ENCODE results near the gene ACTR3C. TPM values are rescaled to one million over a fixed set of nuclear protein-coding genes. Genes with fewer than 3 reads are reported as not detected.
"Not testable (repeated sequence)": the region's sequence is repeated elsewhere in the genome, so short reads cannot be mapped to it uniquely, and the experiment has no call there.

ACTR3C gene
- total RNA-seq, 2 experiments from 2014 or later, result 2.8 to 3.4 TPM

- DNase-seq, H3K27me3 Mint-ChIP-seq, H3K36me3 Mint-ChIP-seq, H3K27ac Mint-ChIP-seq, H3K9me3 Mint-ChIP-seq, H3K4me3 Mint-ChIP-seq, H3K4me1 Mint-ChIP-seq: not testable (repeated sequence)
Measured at GRCh38 chr7:150296802-150297201, 26.5 kb downstream of the ACTR3C start.

- DNase-seq, H3K4me3 Mint-ChIP-seq, H3K27ac Mint-ChIP-seq, H3K36me3 Mint-ChIP-seq, H3K9me3 Mint-ChIP-seq, H3K27me3 Mint-ChIP-seq, H3K4me1 Mint-ChIP-seq: not testable (repeated sequence)
Measured at GRCh38 chr7:150295614-150296013, 27.7 kb downstream of the ACTR3C start.

GRCh38 chr7:150295027-150295426, 28.3 kb downstream of the ACTR3C start:
- H3K4me1 Mint-ChIP-seq, H3K36me3 Mint-ChIP-seq: not testable (repeated sequence)

GRCh38 chr7:150290317-150290716, 33.0 kb downstream of the ACTR3C start:
- H3K27me3 Mint-ChIP-seq, DNase-seq, H3K4me1 Mint-ChIP-seq, H3K36me3 Mint-ChIP-seq, H3K27ac Mint-ChIP-seq, H3K9me3 Mint-ChIP-seq, H3K4me3 Mint-ChIP-seq: not testable (repeated sequence)

More at GRCh38 chr7:150295027-150295426, 28.3 kb downstream of the ACTR3C start:
- H3K9me3 Mint-ChIP-seq, H3K27me3 Mint-ChIP-seq, H3K4me3 Mint-ChIP-seq, DNase-seq, H3K27ac Mint-ChIP-seq: not testable (repeated sequence)

- not testable (repeated sequence) for H3K4me3 Mint-ChIP-seq, H3K36me3 Mint-ChIP-seq, H3K9me3 Mint-ChIP-seq, DNase-seq, H3K4me1 Mint-ChIP-seq, H3K27me3 Mint-ChIP-seq, H3K27ac Mint-ChIP-seq
Measured at GRCh38 chr7:150288816-150289215, 34.5 kb downstream of the ACTR3C start.

- DNase-seq, H3K36me3 Mint-ChIP-seq, H3K4me1 Mint-ChIP-seq, H3K4me3 Mint-ChIP-seq, H3K9me3 Mint-ChIP-seq, H3K27ac Mint-ChIP-seq, H3K27me3 Mint-ChIP-seq: not testable (repeated sequence)
Measured at GRCh38 chr7:150287815-150288214, 35.5 kb downstream of the ACTR3C start.

GRCh38 chr7:150285849-150286754, 37.2 kb downstream of the ACTR3C start:
- H3K27ac Mint-ChIP-seq, H3K36me3 Mint-ChIP-seq, H3K4me1 Mint-ChIP-seq, H3K9me3 Mint-ChIP-seq, H3K27me3 Mint-ChIP-seq, H3K4me3 Mint-ChIP-seq: not testable (repeated sequence)
- peak; percentile 3 for DNase-seq

GRCh38 chr7:150283608-150284007, 39.7 kb downstream of the ACTR3C start:
- not testable (repeated sequence) for H3K4me3 Mint-ChIP-seq, H3K27ac Mint-ChIP-seq, DNase-seq, H3K27me3 Mint-ChIP-seq, H3K4me1 Mint-ChIP-seq, H3K9me3 Mint-ChIP-seq, H3K36me3 Mint-ChIP-seq

- H3K9me3 Mint-ChIP-seq, DNase-seq, H3K4me1 Mint-ChIP-seq, H3K27me3 Mint-ChIP-seq, H3K36me3 Mint-ChIP-seq, H3K27ac Mint-ChIP-seq, H3K4me3 Mint-ChIP-seq: not testable (repeated sequence)
Measured at GRCh38 chr7:150283111-150283510, 40.2 kb downstream of the ACTR3C start.

GRCh38 chr7:150281681-150282403, 41.5 kb downstream of the ACTR3C start:
- not testable (repeated sequence) for H3K9me3 Mint-ChIP-seq, H3K36me3 Mint-ChIP-seq, H3K4me3 Mint-ChIP-seq, H3K4me1 Mint-ChIP-seq, H3K27ac Mint-ChIP-seq, H3K27me3 Mint-ChIP-seq, DNase-seq

GRCh38 chr7:150278383-150278782, 45.0 kb downstream of the ACTR3C start:
- not testable (repeated sequence) for H3K36me3 Mint-ChIP-seq, H3K9me3 Mint-ChIP-seq, DNase-seq, H3K4me1 Mint-ChIP-seq, H3K27ac Mint-ChIP-seq, H3K4me3 Mint-ChIP-seq, H3K27me3 Mint-ChIP-seq

GRCh38 chr7:150276132-150276695, 47.1 kb downstream of the ACTR3C start:
- H3K36me3 Mint-ChIP-seq, H3K27me3 Mint-ChIP-seq, H3K4me1 Mint-ChIP-seq, H3K4me3 Mint-ChIP-seq, H3K9me3 Mint-ChIP-seq, H3K27ac Mint-ChIP-seq: not testable (repeated sequence)
- peak; percentile 24 for DNase-seq

- H3K9me3 Mint-ChIP-seq, H3K4me1 Mint-ChIP-seq, DNase-seq, H3K4me3 Mint-ChIP-seq, H3K27ac Mint-ChIP-seq, H3K27me3 Mint-ChIP-seq, H3K36me3 Mint-ChIP-seq: not testable (repeated sequence)
Measured at GRCh38 chr7:150271898-150272297, 51.4 kb downstream of the ACTR3C start.

GRCh38 chr7:150270101-150270824, 53.1 kb downstream of the ACTR3C start:
- H3K4me3 Mint-ChIP-seq, H3K4me1 Mint-ChIP-seq, H3K36me3 Mint-ChIP-seq, H3K27ac Mint-ChIP-seq, H3K9me3 Mint-ChIP-seq, DNase-seq, H3K27me3 Mint-ChIP-seq: not testable (repeated sequence)

GRCh38 chr7:150268798-150269197, 54.5 kb downstream of the ACTR3C start:
- H3K27me3 Mint-ChIP-seq, DNase-seq, H3K4me3 Mint-ChIP-seq, H3K9me3 Mint-ChIP-seq, H3K27ac Mint-ChIP-seq, H3K36me3 Mint-ChIP-seq, H3K4me1 Mint-ChIP-seq: not testable (repeated sequence)

Measured in activated naive CD8-positive, alpha-beta T cell treated with anti-CD3 and anti-CD28 coated beads for 36 hours (primary cell).